ENCODE measurements around the gene ZNF628. TPM values are rescaled to one million over a fixed set of nuclear protein-coding genes. Genes with fewer than 3 reads are reported as not detected.

ZNF628 gene
- total RNA-seq, 1 experiment from 2014 or later: 16.7 TPM

- DNase-seq (ENCODE audit: low spot score): peak; percentile 100
- H3K4me3 ChIP-seq (ENCODE audit: low read depth, low read length, poor library complexity, severe bottlenecking): peak within 1 kb of the TSS; percentile 78
- no peaks in the 10 kb centered on the region for H3K36me3 ChIP-seq (ENCODE audit: insufficient read depth, low read length, poor library complexity, severe bottlenecking)
- intact Hi-C loops (cut with micrococcal nuclease; ENCODE audit: unreplicated experiment): loop anchor here (5.0 kb wide), 1 partner anchor 146 kb away; the partner anchor contains the start of gene ZNF865
- CTCF ChIA-PET: interaction anchor here (0.5 to 1.1 kb wide), 4 partner anchors 42 to 260 kb away, joined by 3 to 4 read pairs (median 3); no protein-coding TSS in a partner anchor
- H3K27me3 ChIP-seq (replicated peaks; ENCODE audit: insufficient read depth, low read depth, low read length, poor library complexity): no peaks in the 10 kb centered on the region
- peaks cover 38% of the 10 kb centered on the region for H3K4me1 ChIP-seq (ENCODE audit: insufficient read depth, low read length, poor library complexity, severe bottlenecking)
- BruUV-seq (replicated peaks): no TSS peak
- POLR2A ChIA-PET (ENCODE audit: low non-redundant PET): no interaction called here
- TF ChIP-seq CTCF (conservative IDR thresholded peaks at IDR 0.05; ENCODE audit: low read depth, low read length) (no peak), EZH2 (IDR thresholded peaks at IDR 0.05; ENCODE audit: borderline replicate concordance, low read depth, low read length, poor library complexity, severe bottlenecking) (no peak)
- H3K9me3 ChIP-seq (ENCODE audit: low read depth, low read length, poor library complexity, severe bottlenecking): no peaks in the 10 kb centered on the region
- peak within 1 kb of the TSS; percentile 91 for H3K27ac ChIP-seq (ENCODE audit: low read depth, low read length, poor library complexity, severe bottlenecking)
Observed at GRCh38 chr19:55461259-55461973, 15.0 kb upstream of the ZNF628 start, which contains the start of gene ISOC2. Gene ISOC2 (minus strand): TSS chr19:55461642. CDS start chr19:55456486, 5,156 bp downstream.

- H3K36me3 ChIP-seq (ENCODE audit: insufficient read depth, low read length, poor library complexity, severe bottlenecking): no peaks in the 10 kb centered on the region
- TF ChIP-seq EZH2 (IDR thresholded peaks at IDR 0.05; ENCODE audit: borderline replicate concordance, low read depth, low read length, poor library complexity, severe bottlenecking): no peak
- TF ChIP-seq CTCF (conservative IDR thresholded peaks at IDR 0.05; ENCODE audit: low read depth, low read length): no peak
- no peaks in the 10 kb centered on the region for H3K9me3 ChIP-seq (ENCODE audit: low read depth, low read length, poor library complexity, severe bottlenecking)
- BruUV-seq (replicated peaks): no TSS peak
- peak overlapping the region; percentile 78 for H3K4me3 ChIP-seq (ENCODE audit: low read depth, low read length, poor library complexity, severe bottlenecking)
- CTCF ChIA-PET: interaction anchor here (0.5 to 1.1 kb wide), 4 partner anchors 42 to 261 kb away, joined by 3 to 4 read pairs (median 3); no protein-coding TSS in a partner anchor
- H3K27ac ChIP-seq (ENCODE audit: low read depth, low read length, poor library complexity, severe bottlenecking): peak overlapping the region; percentile 42
- peaks cover 38% of the 10 kb centered on the region for H3K4me1 ChIP-seq (ENCODE audit: insufficient read depth, low read length, poor library complexity, severe bottlenecking)
- no peaks in the 10 kb centered on the region for H3K27me3 ChIP-seq (replicated peaks; ENCODE audit: insufficient read depth, low read depth, low read length, poor library complexity)
- POLR2A ChIA-PET (ENCODE audit: low non-redundant PET): no interaction called here
- peak; percentile 51 for DNase-seq (ENCODE audit: low spot score)
- intact Hi-C loops (cut with micrococcal nuclease; ENCODE audit: unreplicated experiment): loop anchor here (5.0 kb wide), 1 partner anchor 145 kb away; the partner anchor contains the start of gene ZNF865
Observed at GRCh38 chr19:55461974-55462626, 14.3 kb upstream of the ZNF628 start.

- no TSS peak for BruUV-seq (replicated peaks)
- POLR2A ChIA-PET (ENCODE audit: low non-redundant PET): no interaction called here
- CTCF ChIA-PET: no interaction called here
Observed at GRCh38 chr19:55462722-55463121, 13.7 kb upstream of the ZNF628 start.

More at GRCh38 chr19:55462722-55463121, 13.7 kb upstream of the ZNF628 start:
- H3K9me3 ChIP-seq (ENCODE audit: low read depth, low read length, poor library complexity, severe bottlenecking): no peaks in the 10 kb centered on the region
- no peaks in the 10 kb centered on the region for H3K27me3 ChIP-seq (replicated peaks; ENCODE audit: insufficient read depth, low read depth, low read length, poor library complexity)
- TF ChIP-seq EZH2 (IDR thresholded peaks at IDR 0.05; ENCODE audit: borderline replicate concordance, low read depth, low read length, poor library complexity, severe bottlenecking): no peak
- TF ChIP-seq CTCF (conservative IDR thresholded peaks at IDR 0.05; ENCODE audit: low read depth, low read length): no peak
- H3K36me3 ChIP-seq (ENCODE audit: insufficient read depth, low read length, poor library complexity, severe bottlenecking): no peaks in the 10 kb centered on the region
- intact Hi-C loops (cut with micrococcal nuclease; ENCODE audit: unreplicated experiment): loop anchor here (5.0 kb wide), 1 partner anchor 145 kb away; the partner anchor contains the start of gene ZNF865
- H3K4me3 ChIP-seq (ENCODE audit: low read depth, low read length, poor library complexity, severe bottlenecking): no peak overlapping the region
- peaks cover 38% of the 10 kb centered on the region for H3K4me1 ChIP-seq (ENCODE audit: insufficient read depth, low read length, poor library complexity, severe bottlenecking)
- DNase-seq (ENCODE audit: low spot score): no peak
- no peak overlapping the region for H3K27ac ChIP-seq (ENCODE audit: low read depth, low read length, poor library complexity, severe bottlenecking)

Data from A673 (cell line).